NT2/D1 (cell line): ENCODE data around the gene PARM1.

Experiments
- DNase-seq: peaks from one replicate; pipeline ENCODE4 v3.0.0-alpha.2; 2011; ENCODE audit warnings: low read depth, low spot score
- H3K27me3 ChIP-seq: 2 replicates; pipeline ENCODE4 v1.6.0; 2011; ENCODE audit warnings: mild to moderate bottlenecking; ENCODE audit not compliant: insufficient read length, insufficient read depth
- H3K36me3 ChIP-seq: 2 replicates; pipeline ENCODE4 v1.6.1; 2011; ENCODE audit warnings: mild to moderate bottlenecking, low read length, mixed read lengths; ENCODE audit not compliant: insufficient read depth, insufficient read length
- H3K4me1 ChIP-seq: 2 replicates; pipeline ENCODE4 v1.5.1; 2011; ENCODE audit not compliant: insufficient read depth, insufficient read length
- H3K4me3 ChIP-seq: 2 replicates; pipeline ENCODE4 v1.5.1; 2011; ENCODE audit warnings: low read depth; ENCODE audit not compliant: insufficient read length
- H3K9ac ChIP-seq: 2 replicates; pipeline ENCODE4 v1.6.0; 2011; ENCODE audit warnings: low read depth; ENCODE audit not compliant: insufficient read length
- H3K9me3 ChIP-seq: 2 replicates; pipeline ENCODE4 v1.5.1; 2011; ENCODE audit warnings: mild to moderate bottlenecking, low read length; ENCODE audit not compliant: insufficient read depth
- SUZ12 ChIP-seq: IDR thresholded peaks from 2 replicates; pipeline ENCODE4 v1.6.1; 2011; ENCODE audit not compliant: insufficient read length, insufficient read depth; ENCODE audit errors: extremely low read depth
- YY1 ChIP-seq: IDR thresholded peaks from 2 replicates; pipeline ENCODE4 v1.6.1; 2011; ENCODE audit not compliant: insufficient read length, insufficient read depth
- ZNF274 ChIP-seq: IDR thresholded peaks from 2 replicates; pipeline ENCODE4 v1.6.1; 2011; ENCODE audit warnings: mild to moderate bottlenecking, low read depth, low read length

Gene PARM1

DNA sequence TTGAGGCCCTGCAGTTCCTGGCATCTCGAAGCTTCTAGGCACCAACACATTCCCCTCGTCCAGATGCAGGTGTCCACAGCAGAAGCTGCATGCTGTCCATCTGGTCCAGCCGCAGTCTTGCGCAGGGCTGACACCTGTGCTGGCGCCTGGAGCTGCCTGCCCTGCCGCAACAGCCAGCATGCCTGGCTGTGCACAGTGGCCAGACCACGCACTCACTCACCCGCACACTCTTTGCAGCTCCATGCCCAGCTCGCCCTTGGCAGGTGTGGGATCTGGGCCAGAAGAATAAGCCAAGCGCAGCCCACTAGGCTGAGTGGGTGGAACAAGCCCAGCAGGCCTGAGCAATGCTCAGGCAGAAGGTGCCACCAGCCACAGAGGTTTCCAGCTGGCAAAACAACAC is 125.6 kb downstream of the PARM1 start:
- no peak overlapping the region for H3K4me3 ChIP-seq
- TF ChIP-seq SUZ12 (no peak), ZNF274 (no peak), YY1 (no peak)
- H3K9ac ChIP-seq, result no peak overlapping the region
- no peaks in the 10 kb centered on the region for H3K27me3 ChIP-seq
- no peaks in the 10 kb centered on the region for H3K4me1 ChIP-seq
- no peaks in the 10 kb centered on the region for H3K9me3 ChIP-seq
- DNase-seq, result no peak
- H3K36me3 ChIP-seq, result no peaks in the 10 kb centered on the region

DNA sequence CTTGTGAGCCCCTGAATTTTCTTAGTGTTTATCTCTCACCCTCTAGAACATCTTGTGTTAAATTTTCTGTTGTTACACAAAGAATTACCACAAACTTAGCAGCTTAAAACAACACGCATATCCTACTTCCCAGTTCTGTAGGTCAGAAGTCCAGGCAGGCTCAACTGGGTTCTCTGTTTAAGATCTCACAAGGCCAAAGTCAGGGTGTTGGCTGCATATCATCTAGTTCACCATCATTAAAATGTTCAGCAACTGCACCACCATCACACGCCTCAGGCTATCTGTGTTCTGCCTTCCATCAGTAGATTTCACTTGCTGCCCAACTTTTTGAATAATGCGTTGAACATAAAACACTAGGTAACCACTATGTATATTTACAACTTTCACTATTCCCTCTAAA is 130.5 kb downstream of the PARM1 start:
- no peaks in the 10 kb centered on the region for H3K36me3 ChIP-seq
- no peaks in the 10 kb centered on the region for H3K27me3 ChIP-seq
- TF ChIP-seq ZNF274 (no peak), SUZ12 (no peak), YY1 (no peak)
- no peaks in the 10 kb centered on the region for H3K9me3 ChIP-seq
- no peak overlapping the region for H3K9ac ChIP-seq
- DNase-seq, result no peak
- H3K4me1 ChIP-seq, result no peaks in the 10 kb centered on the region
- H3K4me3 ChIP-seq, result no peak overlapping the region

DNA sequence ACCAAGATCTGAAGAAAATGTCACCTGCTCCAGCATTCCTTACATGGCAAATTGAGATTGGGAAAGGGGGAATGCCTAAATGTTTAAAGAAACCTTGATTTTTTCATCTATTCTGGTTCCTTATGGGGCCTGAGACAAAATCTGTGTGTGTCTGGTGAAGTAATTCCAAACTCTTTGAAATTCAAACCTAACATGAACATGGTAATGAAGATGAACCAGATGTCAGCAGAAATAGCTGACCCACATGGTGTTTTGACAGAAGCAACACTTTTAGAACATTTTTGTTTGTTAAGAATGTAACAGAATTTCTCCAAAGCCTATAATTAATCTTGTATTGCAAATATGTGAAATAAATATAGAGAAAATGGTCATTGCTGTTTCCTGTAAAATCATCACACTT is 133.0 kb downstream of the PARM1 start:
- DNase-seq, result no peak
- no peak overlapping the region for H3K4me3 ChIP-seq
- no peaks in the 10 kb centered on the region for H3K4me1 ChIP-seq
- no peaks in the 10 kb centered on the region for H3K36me3 ChIP-seq
- TF ChIP-seq YY1 (no peak), ZNF274 (no peak), SUZ12 (no peak)
- no peaks in the 10 kb centered on the region for H3K9me3 ChIP-seq
- H3K9ac ChIP-seq, result no peak overlapping the region
- H3K27me3 ChIP-seq, result no peaks in the 10 kb centered on the region

DNA sequence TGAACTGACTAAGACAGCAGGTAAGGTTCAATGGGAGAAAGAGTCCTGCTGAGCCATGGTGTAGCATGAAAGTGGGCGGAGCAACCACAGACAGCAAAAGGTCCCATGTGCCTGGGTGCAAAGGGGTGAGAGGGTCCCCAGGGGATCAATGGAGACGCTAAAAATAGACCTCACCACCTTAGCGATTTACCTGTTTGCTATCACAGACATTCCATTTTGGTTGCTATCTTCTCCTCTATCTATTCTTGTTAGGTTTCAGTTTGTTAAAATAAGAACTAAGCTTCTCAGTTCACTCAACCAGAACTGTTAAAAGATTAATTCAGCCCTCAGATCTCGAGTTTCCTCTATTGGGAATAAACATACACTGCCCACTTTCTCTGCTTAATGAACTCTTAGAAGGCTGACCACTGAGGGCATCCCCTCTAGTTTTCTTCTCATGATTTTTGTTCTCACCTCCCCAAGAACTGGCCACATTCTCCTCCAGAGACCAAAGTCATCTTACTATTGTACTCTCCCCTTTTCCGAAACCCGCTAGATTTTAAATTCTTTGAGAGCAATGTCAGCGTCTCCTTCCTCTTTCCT is 136.7 kb downstream of the PARM1 start:
- Histone ChIP-seq H3K27me3 (no peaks in the 10 kb centered on the region), H3K9me3 (no peaks in the 10 kb centered on the region), H3K9ac (no peak overlapping the region), H3K4me1 (no peaks in the 10 kb centered on the region), H3K4me3 (no peak overlapping the region), H3K36me3 (no peaks in the 10 kb centered on the region)
- no peak for TF ChIP-seq ZNF274
- no peak for DNase-seq

DNA sequence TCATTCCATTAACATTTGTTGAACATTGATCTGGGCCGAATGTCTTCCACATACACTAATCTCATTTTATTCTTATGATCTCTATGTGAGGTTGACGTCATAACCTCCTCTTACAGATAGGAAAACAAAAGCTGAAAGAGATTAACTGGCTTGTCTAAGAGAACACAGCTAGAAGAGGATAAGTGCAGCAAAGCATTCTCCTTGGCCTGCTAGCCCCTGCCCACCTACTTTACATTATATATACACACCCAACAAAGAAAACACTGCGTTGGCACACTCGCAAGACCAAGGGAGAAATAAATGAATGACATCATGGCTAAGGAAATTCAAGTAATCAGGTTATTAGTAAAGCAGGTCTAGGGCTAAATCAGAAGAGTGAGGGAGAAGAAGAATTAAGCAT is 138.4 kb downstream of the PARM1 start:
- Histone ChIP-seq H3K9me3 (no peaks in the 10 kb centered on the region), H3K9ac (no peak overlapping the region), H3K4me1 (no peaks in the 10 kb centered on the region), H3K36me3 (no peaks in the 10 kb centered on the region), H3K4me3 (no peak overlapping the region), H3K27me3 (no peaks in the 10 kb centered on the region)
- no peak for DNase-seq
- TF ChIP-seq ZNF274, result no peak
- no peak for TF ChIP-seq YY1
- TF ChIP-seq SUZ12, result no peak

DNA sequence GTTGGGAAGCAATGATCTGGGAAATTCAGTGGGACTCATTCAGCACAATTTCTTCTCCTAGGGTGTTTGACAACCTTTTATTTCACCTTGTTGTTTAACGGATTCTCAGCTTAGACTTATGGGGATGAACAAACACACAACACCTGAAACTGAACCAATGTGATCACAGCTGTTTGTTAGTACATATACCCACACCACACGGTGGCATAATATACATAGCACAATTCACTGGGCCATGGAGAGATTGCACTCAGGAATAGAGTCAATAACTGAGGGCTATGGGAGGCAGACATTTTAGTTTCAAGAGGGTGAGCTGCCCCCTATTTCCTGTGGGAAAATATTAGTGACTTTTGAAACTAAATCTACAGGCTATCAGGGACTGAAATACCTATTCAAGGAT is 148.0 kb downstream of the PARM1 start:
- H3K4me3 ChIP-seq, result no peak overlapping the region
- TF ChIP-seq SUZ12 (no peak), ZNF274 (no peak), YY1 (no peak)
- H3K9me3 ChIP-seq, result peaks cover 5% of the 10 kb centered on the region; the same call in 1 of the 2 replicates
- H3K27me3 ChIP-seq, result no peaks in the 10 kb centered on the region
- H3K4me1 ChIP-seq, result no peaks in the 10 kb centered on the region
- DNase-seq, result no peak
- H3K36me3 ChIP-seq, result no peaks in the 10 kb centered on the region
- no peak overlapping the region for H3K9ac ChIP-seq

DNA sequence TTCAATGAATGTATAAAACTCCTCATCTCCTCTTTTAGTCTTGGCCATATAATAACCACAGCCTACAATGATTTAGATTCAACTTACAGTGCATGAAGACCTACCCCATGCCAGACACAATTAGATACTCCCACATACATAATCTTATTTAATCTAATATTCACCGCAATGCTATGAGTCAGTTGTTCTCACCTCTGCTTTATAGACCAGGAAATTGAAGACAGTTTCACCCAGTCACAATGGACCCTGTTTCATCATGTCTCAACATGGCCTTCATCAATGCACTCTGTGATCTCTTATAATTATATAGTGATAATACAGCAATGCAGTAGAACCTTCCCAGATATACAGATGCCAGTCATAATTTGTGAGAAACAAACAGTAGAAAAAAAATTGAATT is 148.6 kb downstream of the PARM1 start:
- no peak for TF ChIP-seq SUZ12
- no peak for TF ChIP-seq YY1
- TF ChIP-seq ZNF274, result no peak
- Histone ChIP-seq H3K36me3 (no peaks in the 10 kb centered on the region), H3K4me1 (no peaks in the 10 kb centered on the region), H3K9me3 (peaks cover 5% of the 10 kb centered on the region; the same call in 1 of the 2 replicates), H3K4me3 (no peak overlapping the region), H3K9ac (no peak overlapping the region), H3K27me3 (no peaks in the 10 kb centered on the region)
- DNase-seq, result no peak

DNA sequence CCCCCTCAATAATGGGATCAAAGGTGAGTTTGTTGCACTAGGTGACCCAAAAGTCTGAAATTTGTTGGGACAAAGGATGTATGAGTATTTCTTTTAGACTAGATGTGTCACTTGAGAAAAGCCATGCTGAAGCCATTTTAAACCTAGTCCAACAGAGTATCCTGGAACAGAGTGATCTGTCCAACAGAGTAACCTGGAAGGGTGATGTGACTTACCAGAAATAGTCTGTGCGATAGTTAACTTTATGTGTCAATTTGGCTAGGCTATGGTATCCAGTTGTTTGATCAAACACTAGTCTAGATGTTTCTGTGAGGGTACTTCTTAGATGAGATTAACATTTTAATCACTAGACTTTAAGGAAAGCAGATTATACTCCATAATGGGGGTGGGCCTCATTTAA is 154.5 kb downstream of the PARM1 start:
- H3K9me3 ChIP-seq, result no peaks in the 10 kb centered on the region
- TF ChIP-seq SUZ12 (no peak), YY1 (no peak), ZNF274 (no peak)
- DNase-seq, result no peak

More for the DNA sequence above, 154.5 kb downstream of the PARM1 start:
- Histone ChIP-seq H3K9ac (no peak overlapping the region), H3K27me3 (no peaks in the 10 kb centered on the region), H3K36me3 (no peaks in the 10 kb centered on the region), H3K4me3 (no peak overlapping the region), H3K4me1 (no peaks in the 10 kb centered on the region)
